ENCODE data around the gene LRMDA.

Gene LRMDA

GRCh38 chr10:76459016-76459730 lies 1027.7 kb downstream of the LRMDA start:
- no peak overlapping the region for H3K4me3 ChIP-seq (ENCODE audit: low read length)
- DNase-seq (ENCODE audit: low read depth) = no peak
- no peak for TF ChIP-seq CTCF (conservative IDR thresholded peaks at IDR 0.05; ENCODE audit: low read depth, low read length)

GRCh38 chr10:76461024-76461423 lies 1029.6 kb downstream of the LRMDA start:
- TF ChIP-seq CTCF (conservative IDR thresholded peaks at IDR 0.05; ENCODE audit: low read depth, low read length) = no peak
- no peak for DNase-seq (ENCODE audit: low read depth)
- no peak overlapping the region for H3K4me3 ChIP-seq (ENCODE audit: low read length)

GRCh38 chr10:76463111-76463510 lies 1031.7 kb downstream of the LRMDA start:
- H3K4me3 ChIP-seq (ENCODE audit: low read length) = no peak overlapping the region
- DNase-seq (ENCODE audit: low read depth) = no peak
- TF ChIP-seq CTCF (conservative IDR thresholded peaks at IDR 0.05; ENCODE audit: low read depth, low read length) = no peak

- no peak for DNase-seq (ENCODE audit: low read depth)
- TF ChIP-seq CTCF (conservative IDR thresholded peaks at IDR 0.05; ENCODE audit: low read depth, low read length) = no peak
Observed at GRCh38 chr10:76466836-76467503, 1035.5 kb downstream of the LRMDA start.

GRCh38 chr10:76469675-76470074 lies 1038.3 kb downstream of the LRMDA start:
- H3K4me3 ChIP-seq (ENCODE audit: low read length) = no peak overlapping the region
- no peak for TF ChIP-seq CTCF (conservative IDR thresholded peaks at IDR 0.05; ENCODE audit: low read depth, low read length)
- DNase-seq (ENCODE audit: low read depth) = no peak

More at GRCh38 chr10:76466836-76467503, 1035.5 kb downstream of the LRMDA start:
- H3K4me3 ChIP-seq (ENCODE audit: low read length) = no peak overlapping the region

GRCh38 chr10:76479103-76479790 lies 1047.8 kb downstream of the LRMDA start:
- TF ChIP-seq CTCF (conservative IDR thresholded peaks at IDR 0.05; ENCODE audit: low read depth, low read length) = no peak
- no peak overlapping the region for H3K4me3 ChIP-seq (ENCODE audit: low read length)
- no peak for DNase-seq (ENCODE audit: low read depth)
